Vagina (tissue), 2 donors: ENCODE measurements around the gene MMP24OS. TPM values are rescaled to one million over a fixed set of nuclear protein-coding genes. Genes with fewer than 3 reads are reported as not detected.

ENCODE experiments used
- DNase-seq, 2 donors: peaks; one replicate each; pipeline ENCODE4 v3.0.0-alpha.2; 2017; ENCODE audit errors: extremely low spot score in 2 of 2
- H3K27ac ChIP-seq: fragments of 200-600 bp; sonication (generic); one replicate; pipeline ENCODE4 v1.5.1; 2019
- H3K27me3 ChIP-seq: fragments of 200-600 bp; sonication (generic); one replicate; pipeline ENCODE4 v1.5.1; 2019
- H3K36me3 ChIP-seq, 2 donors: fragments of 200-600 bp; sonication (generic); one replicate each; pipeline ENCODE4 v1.5.1; 2017 to 2019
- H3K4me1 ChIP-seq: fragments of 200-600 bp; sonication (generic); one replicate; pipeline ENCODE4 v1.5.1; 2019
- H3K4me3 ChIP-seq, 2 donors: fragments of 200-600 bp; sonication (generic); 1 replicate in 1 of 2; 2 replicates in 1 of 2; pipeline ENCODE4 v1.5.1; 2016 to 2019
- H3K9me3 ChIP-seq: fragments of 200-600 bp; sonication (generic); one replicate; pipeline ENCODE4 v1.5.1; 2019
- CTCF ChIP-seq, 3 experiments: fragments of 450-650 bp in 2 of 3; fragments of 200-600 bp in 1 of 3; sonication (generic) in 1 of 3; IDR thresholded peaks; one replicate each; pipeline ENCODE4 v1.5.1; 2017 to 2019; ENCODE audit warnings: antibody characterized with exemption in 3 of 3, mild to moderate bottlenecking in 2 of 3, moderate library complexity in 2 of 3
- POLR2A ChIP-seq, 2 donors: fragments of 450-650 bp; IDR thresholded peaks; one replicate each; pipeline ENCODE4 v1.6.1; 2017; ENCODE audit warnings: antibody characterized with exemption in 2 of 2, mild to moderate bottlenecking in 2 of 2, moderate library complexity in 2 of 2
- POLR2AphosphoS5 ChIP-seq, 2 donors: sonication (generic); formaldehyde crosslinking; IDR thresholded peaks; one replicate each; pipeline ENCODE4 v1.9.0; 2017; ENCODE audit warnings: antibody characterized with exemption in 2 of 2, mild to moderate bottlenecking in 2 of 2, low read depth in 1 of 2; ENCODE audit not compliant: insufficient read depth in 1 of 2
- intact Hi-C: fragments of 100-400 bp; cut with DNase I; formaldehyde crosslinking; loops from one replicate; pipeline ENCODE4 v1.15.1; 2023
- total RNA-seq: library from RNA; depleted of rRNA; stranded (reverse); fragments of >200 nt; gene quantifications from one replicate; pipeline ENCODE4 v1.2.3, GENCODE V29; 2016

Gene MMP24OS
- total RNA-seq, 1 donor from 2014 or later = 36.8 TPM

GRCh38 chr20:35288325-35289060 lies 10.6 kb upstream of the MMP24OS start:
- Histone ChIP-seq H3K27ac (no peak overlapping the region), H3K9me3 (no peaks in the 10 kb centered on the region), H3K4me1 (peaks cover 18% of the 10 kb centered on the region), H3K36me3 (no peaks in the 10 kb centered on the region), H3K27me3 (no peaks in the 10 kb centered on the region), H3K4me3 (no peak overlapping the region)
- DNase-seq = no peak
- TF ChIP-seq POLR2A (IDR thresholded peaks at IDR 0.05) (no peak), POLR2AphosphoS5 (IDR thresholded peaks at IDR 0.05; ENCODE audit: insufficient read depth in 1 of 2, low read depth in 1 of 2) (no peak), CTCF (IDR thresholded peaks at IDR 0.05) (no peak)
- intact Hi-C loops = no loop called here

DNA sequence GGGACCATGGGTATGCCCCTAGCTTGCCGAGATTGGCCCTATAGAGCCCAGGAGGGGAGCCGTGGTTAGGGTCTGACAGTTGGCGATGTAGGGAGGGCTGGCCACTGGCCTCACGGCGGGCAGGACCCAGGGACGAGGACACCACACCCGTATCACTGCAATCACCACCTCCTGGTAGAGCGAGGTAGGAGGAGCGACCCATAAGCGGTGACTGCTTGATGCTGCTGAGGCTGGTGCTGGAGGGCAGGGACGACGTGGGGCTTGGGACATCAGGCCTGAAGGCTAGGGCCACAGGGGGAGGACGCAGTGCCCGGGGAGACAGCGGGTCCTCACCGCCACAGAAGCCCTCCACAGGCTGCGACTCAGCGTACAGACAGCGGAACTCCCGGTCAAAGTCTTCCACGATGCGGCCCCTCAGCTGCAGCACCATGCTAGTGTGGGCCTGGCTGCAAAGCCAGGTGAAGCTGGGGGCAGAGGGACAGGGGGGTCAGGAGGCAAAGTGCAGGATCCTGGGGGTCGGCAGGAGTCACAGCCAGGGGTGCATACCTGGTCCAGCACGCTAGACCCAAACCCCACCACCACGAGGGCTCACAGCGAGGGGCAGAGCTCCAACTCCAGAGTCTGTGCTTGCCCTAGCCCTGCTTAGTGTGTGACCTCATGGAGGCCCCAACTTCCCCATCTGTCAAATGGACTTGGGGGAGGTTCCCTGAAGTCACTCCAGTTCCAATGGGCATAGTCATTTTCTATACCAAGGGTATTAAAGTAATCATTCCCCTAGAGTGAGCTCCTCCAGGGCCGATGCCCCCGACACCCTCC lies 9.8 kb upstream of the MMP24OS start:
- Histone ChIP-seq H3K27me3 (no peaks in the 10 kb centered on the region), H3K9me3 (no peaks in the 10 kb centered on the region), H3K4me3 (no peak overlapping the region), H3K36me3 (no peaks in the 10 kb centered on the region), H3K4me1 (peaks cover 23% of the 10 kb centered on the region), H3K27ac (no peak overlapping the region)
- no peak for TF ChIP-seq POLR2A (IDR thresholded peaks at IDR 0.05)
- no peak for TF ChIP-seq CTCF (IDR thresholded peaks at IDR 0.05)
- TF ChIP-seq POLR2AphosphoS5 (IDR thresholded peaks at IDR 0.05; ENCODE audit: insufficient read depth in 1 of 2, low read depth in 1 of 2) = no peak
- intact Hi-C loops = no loop called here
- no peak for DNase-seq

- H3K4me3 ChIP-seq = no peak overlapping the region
- H3K27me3 ChIP-seq = no peaks in the 10 kb centered on the region
- no peak for TF ChIP-seq POLR2A (IDR thresholded peaks at IDR 0.05)
- no peak for TF ChIP-seq CTCF (IDR thresholded peaks at IDR 0.05)
- no peak for TF ChIP-seq POLR2AphosphoS5 (IDR thresholded peaks at IDR 0.05; ENCODE audit: insufficient read depth in 1 of 2, low read depth in 1 of 2)
- no peaks in the 10 kb centered on the region for H3K36me3 ChIP-seq
- no peak overlapping the region for H3K27ac ChIP-seq
- peaks cover 27% of the 10 kb centered on the region for H3K4me1 ChIP-seq
- DNase-seq = no peak
- intact Hi-C loops = no loop called here
- no peaks in the 10 kb centered on the region for H3K9me3 ChIP-seq
These were observed 9.1 kb upstream of the MMP24OS start for GRCh38 chr20:35286899-35287508.

DNA sequence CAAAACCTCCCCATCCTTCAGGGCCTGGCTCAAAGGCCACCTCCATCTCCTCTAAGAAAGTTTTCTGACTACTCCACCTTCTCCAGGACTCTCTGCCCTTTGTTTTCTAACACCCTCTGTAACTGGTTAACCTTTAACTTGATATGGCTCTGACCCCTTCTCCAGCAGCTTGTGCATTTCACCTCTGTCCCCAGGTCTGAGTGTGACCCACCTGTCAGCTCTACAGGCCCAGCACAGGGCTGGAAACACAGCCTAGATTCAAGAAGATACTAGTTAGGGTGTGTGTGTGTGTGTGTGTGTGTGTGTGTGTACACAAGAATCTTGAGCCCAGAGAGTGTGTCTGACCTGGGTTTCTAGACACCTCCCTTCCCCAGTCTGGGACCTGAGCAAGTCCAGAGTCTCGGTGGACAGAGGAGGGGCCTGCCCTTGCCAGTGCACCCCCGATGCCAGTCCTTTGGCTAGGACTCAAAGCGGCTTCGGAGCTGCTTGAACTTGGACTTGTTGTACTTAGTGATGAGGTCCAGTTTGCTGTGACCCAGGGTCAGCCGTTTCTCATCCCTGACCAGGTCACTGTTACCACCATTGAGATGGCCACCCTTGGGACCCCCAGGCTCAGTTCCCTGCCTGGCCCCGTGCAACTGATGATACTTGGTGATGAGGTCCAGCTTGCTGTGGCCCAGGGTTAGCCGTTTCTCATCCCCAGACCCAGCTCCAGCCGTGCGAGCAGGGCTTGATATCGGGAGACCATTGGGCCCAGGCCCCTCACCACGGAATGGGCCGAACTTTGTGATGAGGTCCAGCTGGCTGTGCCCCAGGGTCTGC lies 8.4 kb upstream of the MMP24OS start:
- Histone ChIP-seq H3K27ac (no peak overlapping the region), H3K9me3 (no peaks in the 10 kb centered on the region), H3K36me3 (peaks cover 0 to 2% of the 10 kb centered on the region in 2 donors), H3K4me1 (peaks cover 27% of the 10 kb centered on the region), H3K27me3 (no peaks in the 10 kb centered on the region), H3K4me3 (no peak overlapping the region)
- intact Hi-C loops = no loop called here
- no peak for DNase-seq
- TF ChIP-seq CTCF (IDR thresholded peaks at IDR 0.05) (no peak), POLR2AphosphoS5 (IDR thresholded peaks at IDR 0.05; ENCODE audit: insufficient read depth in 1 of 2, low read depth in 1 of 2) (no peak), POLR2A (IDR thresholded peaks at IDR 0.05) (no peak)
